Mesenchymal stem cell (in vitro differentiated cells and primary cell): ENCODE data around the gene CYP3A4.
"Not testable (repeated sequence)": the region's sequence is repeated elsewhere in the genome, so short reads cannot be mapped to it uniquely, and the experiment has no call there.

Experiments used
- DNase-seq: peaks from one replicate; pipeline ENCODE4 v3.0.0-alpha.2; 2013
- H2AFZ ChIP-seq: one replicate; pipeline ENCODE4 v1.6.1; 2013; ENCODE audit warnings: low read depth, mild to moderate bottlenecking, control low read depth, inconsistent platforms, low read length, moderate library complexity
- H2AK5ac ChIP-seq: 2 replicates; pipeline ENCODE4 v1.6.1; 2013; ENCODE audit warnings: low read length, moderate library complexity, mild to moderate bottlenecking, inconsistent platforms; ENCODE audit not compliant: severe bottlenecking
- H2BK120ac ChIP-seq: one replicate; pipeline ENCODE4 v1.6.1; 2013; ENCODE audit warnings: low read depth, mild to moderate bottlenecking, inconsistent platforms, low read length, moderate library complexity
- H2BK12ac ChIP-seq, 2 experiments: one replicate each; pipeline ENCODE4 v1.6.1; 2013; ENCODE audit warnings: inconsistent platforms in 2 of 2, low read length in 2 of 2, mild to moderate bottlenecking in 2 of 2, moderate library complexity in 2 of 2, control low read depth in 1 of 2
- H2BK15ac ChIP-seq: one replicate; pipeline ENCODE4 v1.6.1; 2013; ENCODE audit warnings: mild to moderate bottlenecking, low read depth, inconsistent platforms; ENCODE audit not compliant: poor library complexity, severe bottlenecking
- H2BK5ac ChIP-seq: 2 replicates; pipeline ENCODE4 v1.6.1; 2013; ENCODE audit warnings: low read depth, mild to moderate bottlenecking, low read length, control low read depth, inconsistent platforms; ENCODE audit not compliant: poor library complexity, severe bottlenecking
- H3K14ac ChIP-seq, 2 experiments: one replicate each; pipeline ENCODE4 v1.6.1; 2013; ENCODE audit warnings: inconsistent platforms in 2 of 2, low read length in 2 of 2, control low read depth in 1 of 2, mild to moderate bottlenecking in 1 of 2, moderate library complexity in 1 of 2
- H3K18ac ChIP-seq, 2 experiments: one replicate each; pipeline ENCODE4 v1.6.1; 2013; ENCODE audit warnings: inconsistent platforms in 2 of 2, low read length in 2 of 2, control low read depth in 1 of 2, low read depth in 1 of 2, mild to moderate bottlenecking in 1 of 2
- H3K23ac ChIP-seq, 2 experiments: one replicate each; pipeline ENCODE4 v1.6.1; 2013; ENCODE audit warnings: inconsistent platforms in 2 of 2, low read length in 2 of 2, mild to moderate bottlenecking in 2 of 2, moderate library complexity in 2 of 2, control low read depth in 1 of 2
- H3K27ac ChIP-seq: 2 replicates; pipeline ENCODE4 v1.5.1; 2013; ENCODE audit warnings: mild to moderate bottlenecking, moderate library complexity, low read length, control low read depth, inconsistent platforms; ENCODE audit not compliant: poor library complexity, severe bottlenecking
- H3K27me3 ChIP-seq, 2 experiments: 2 replicates each; pipeline versions ENCODE4 v1.6.1 to v1.7.0; 2013; ENCODE audit warnings: low read length in 2 of 2, mild to moderate bottlenecking in 2 of 2, moderate library complexity in 2 of 2, control low read depth in 1 of 2, inconsistent platforms in 1 of 2; ENCODE audit not compliant: control insufficient read depth in 1 of 2, insufficient read depth in 1 of 2
- H3K36me3 ChIP-seq, 2 experiments: 2 replicates each; pipeline versions ENCODE4 v1.6.1 to v1.7.0; 2013; ENCODE audit warnings: low read length in 2 of 2, control low read depth in 1 of 2, inconsistent platforms in 1 of 2, low read depth in 1 of 2, mild to moderate bottlenecking in 1 of 2; ENCODE audit not compliant: insufficient read depth in 2 of 2, control insufficient read depth in 1 of 2
- H3K4ac ChIP-seq, 2 experiments: one replicate each; pipeline ENCODE4 v1.6.1; 2013; ENCODE audit warnings: inconsistent platforms in 2 of 2, low read length in 2 of 2, mild to moderate bottlenecking in 2 of 2, moderate library complexity in 2 of 2, control low read depth in 1 of 2, low read depth in 1 of 2
- H3K4me1 ChIP-seq: 2 replicates; pipeline ENCODE4 v1.6.1; 2013; ENCODE audit warnings: low read depth, low read length, control low read depth; ENCODE audit not compliant: control insufficient read depth, insufficient read depth
- H3K4me2 ChIP-seq: 2 replicates; pipeline ENCODE4 v1.6.1; 2013; ENCODE audit warnings: low read length, mild to moderate bottlenecking, inconsistent platforms; ENCODE audit not compliant: poor library complexity, severe bottlenecking
- H3K4me3 ChIP-seq, 2 experiments: 2 replicates each; pipeline versions ENCODE4 v1.5.1 to v1.7.0; 2013; ENCODE audit warnings: low read length in 2 of 2, mild to moderate bottlenecking in 2 of 2, control low read depth in 1 of 2, low read depth in 1 of 2; ENCODE audit not compliant: insufficient read depth in 1 of 2
- H3K79me1 ChIP-seq: replicated peaks from 2 replicates; pipeline ENCODE4 v1.6.1; 2013; ENCODE audit warnings: mild to moderate bottlenecking, control low read depth, low read length, inconsistent platforms; ENCODE audit not compliant: poor library complexity, severe bottlenecking
- H3K9ac ChIP-seq: 2 replicates; pipeline ENCODE4 v1.7.0; 2013; ENCODE audit warnings: mild to moderate bottlenecking, low read length, moderate library complexity
- H3K9me3 ChIP-seq: 2 replicates; pipeline ENCODE4 v1.7.0; 2013; ENCODE audit warnings: mild to moderate bottlenecking, low read length; ENCODE audit not compliant: control insufficient read depth
- H4K8ac ChIP-seq: one replicate; pipeline ENCODE4 v1.6.1; 2013; ENCODE audit warnings: inconsistent platforms, mild to moderate bottlenecking, low read length, moderate library complexity
- H4K91ac ChIP-seq: one replicate; pipeline ENCODE4 v1.6.1; 2013; ENCODE audit warnings: mild to moderate bottlenecking, low read length, inconsistent platforms
- WGBS: methylation state at CpG from one replicate; pipeline ENCODE4 v1.1.7; 2013; ENCODE audit warnings: mixed read lengths; 5-methylcytosine and 5-hydroxymethylcytosine counted together

Gene CYP3A4

GRCh38 chr7:99789441-99790070 is 5.6 kb upstream of the CYP3A4 start:
- WGBS, result 93% methylated on average over 3 of the region's 4 CpGs
- H3K4me3 ChIP-seq, result no peak overlapping the region

GRCh38 chr7:99788554-99788953 is 4.6 kb upstream of the CYP3A4 start:
- Histone ChIP-seq H2BK12ac (no peak overlapping the region), H2AK5ac (no peak overlapping the region), H3K27me3 (peaks cover 6 to 31% of the 10 kb centered on the region in 2 experiments), H2AFZ (no peak overlapping the region), H3K36me3 (no peaks in the 10 kb centered on the region), H3K4me3 (no peak overlapping the region), H3K9me3 (no peaks in the 10 kb centered on the region), H3K23ac (no peak overlapping the region), H3K79me1 (no peaks in the 10 kb centered on the region), H3K4ac (no peak overlapping the region), H3K4me1 (peaks cover 12% of the 10 kb centered on the region), H2BK15ac (no peak overlapping the region), H3K9ac (no peak overlapping the region), H3K18ac (no peak overlapping the region), H3K4me2 (no peak overlapping the region), H4K91ac (no peak overlapping the region), H3K14ac (no peak overlapping the region), H4K8ac (no peak overlapping the region), H3K27ac (no peak overlapping the region), H2BK5ac (no peak overlapping the region), H2BK120ac (no peak overlapping the region)
- no peak for DNase-seq
- 71% methylated on average over 1 of the region's 2 CpGs for WGBS

More at GRCh38 chr7:99789441-99790070, 5.6 kb upstream of the CYP3A4 start:
- Histone ChIP-seq H4K8ac (no peak overlapping the region), H3K27me3 (peaks cover 4 to 25% of the 10 kb centered on the region in 2 experiments), H3K79me1 (no peaks in the 10 kb centered on the region), H2AK5ac (no peak overlapping the region), H3K27ac (no peak overlapping the region), H2AFZ (no peak overlapping the region), H3K9me3 (no peaks in the 10 kb centered on the region), H4K91ac (no peak overlapping the region), H3K14ac (no peak overlapping the region), H3K4ac (no peak overlapping the region), H2BK15ac (no peak overlapping the region), H2BK5ac (no peak overlapping the region), H2BK120ac (no peak overlapping the region), H3K18ac (no peak overlapping the region), H3K9ac (no peak overlapping the region), H2BK12ac (no peak overlapping the region), H3K23ac (no peak overlapping the region), H3K4me1 (peaks cover 12% of the 10 kb centered on the region), H3K36me3 (no peaks in the 10 kb centered on the region), H3K4me2 (no peak overlapping the region)
- DNase-seq, result no peak

- no peak overlapping the region for H3K4me3 ChIP-seq
- no peak overlapping the region for H4K91ac ChIP-seq
- H3K9ac ChIP-seq, result no peak overlapping the region
- H3K27ac ChIP-seq, result no peak overlapping the region
- H3K4ac ChIP-seq, result no peak overlapping the region
- H2BK120ac ChIP-seq, result no peak overlapping the region
- H3K4me2 ChIP-seq, result no peak overlapping the region
- peaks cover 6 to 31% of the 10 kb centered on the region in 2 experiments for H3K27me3 ChIP-seq
- H2BK12ac ChIP-seq, result no peak overlapping the region
- H2AFZ ChIP-seq, result peak overlapping the region; percentile 16
- no peaks in the 10 kb centered on the region for H3K36me3 ChIP-seq
- no peak overlapping the region for H3K23ac ChIP-seq
- no peak overlapping the region for H2AK5ac ChIP-seq
- no peak overlapping the region for H2BK5ac ChIP-seq
- no peak overlapping the region for H3K14ac ChIP-seq
- no peaks in the 10 kb centered on the region for H3K79me1 ChIP-seq
- H3K18ac ChIP-seq, result no peak overlapping the region
- no peak for DNase-seq
- no peak overlapping the region for H2BK15ac ChIP-seq
- peaks cover 7% of the 10 kb centered on the region for H3K4me1 ChIP-seq
- H4K8ac ChIP-seq, result no peak overlapping the region
- H3K9me3 ChIP-seq, result no peaks in the 10 kb centered on the region
- WGBS, result 76% methylated on average over 3 of the region's 3 CpGs
Observed at GRCh38 chr7:99786726-99787335, 2.8 kb upstream of the CYP3A4 start.

GRCh38 chr7:99785654-99786053 is 1.7 kb upstream of the CYP3A4 start:
- not testable (repeated sequence) for H4K8ac ChIP-seq, H3K23ac ChIP-seq, H3K27ac ChIP-seq, H3K36me3 ChIP-seq, H3K4me3 ChIP-seq, H3K4ac ChIP-seq, H4K91ac ChIP-seq, H3K14ac ChIP-seq, H2BK15ac ChIP-seq, H3K9me3 ChIP-seq, DNase-seq, H3K18ac ChIP-seq, H3K4me1 ChIP-seq, H3K9ac ChIP-seq, H2BK5ac ChIP-seq, H3K4me2 ChIP-seq, H2BK120ac ChIP-seq, H3K79me1 ChIP-seq, H2AFZ ChIP-seq, H2BK12ac ChIP-seq, H2AK5ac ChIP-seq
- 77% methylated on average over 3 of the region's 3 CpGs for WGBS
- peaks cover 6 to 34% of the 10 kb centered on the region in 2 experiments for H3K27me3 ChIP-seq
